AG09309 (cell line): Measurements from ENCODE around the gene HOXD8.

Source experiments
- DNase-seq: peaks from one replicate; pipeline ENCODE4 v3.0.0-alpha.2; 2010; ENCODE audit warnings: low read depth
- H3K4me3 ChIP-seq: 2 replicates; pipeline ENCODE4 v1.5.1; 2011; ENCODE audit warnings: mild to moderate bottlenecking, low read depth, low read length, moderate library complexity; ENCODE audit not compliant: control insufficient read depth
- TF ChIP-seq, protein P1 (sequence below): IDR thresholded peaks from 2 replicates; pipeline ENCODE4 v1.5.1; 2011; ENCODE audit warnings: mild to moderate bottlenecking, low read depth, low read length, inconsistent platforms; ENCODE audit not compliant: insufficient read depth, control insufficient read depth; ENCODE audit errors: missing control alignments

Gene HOXD8

DNA sequence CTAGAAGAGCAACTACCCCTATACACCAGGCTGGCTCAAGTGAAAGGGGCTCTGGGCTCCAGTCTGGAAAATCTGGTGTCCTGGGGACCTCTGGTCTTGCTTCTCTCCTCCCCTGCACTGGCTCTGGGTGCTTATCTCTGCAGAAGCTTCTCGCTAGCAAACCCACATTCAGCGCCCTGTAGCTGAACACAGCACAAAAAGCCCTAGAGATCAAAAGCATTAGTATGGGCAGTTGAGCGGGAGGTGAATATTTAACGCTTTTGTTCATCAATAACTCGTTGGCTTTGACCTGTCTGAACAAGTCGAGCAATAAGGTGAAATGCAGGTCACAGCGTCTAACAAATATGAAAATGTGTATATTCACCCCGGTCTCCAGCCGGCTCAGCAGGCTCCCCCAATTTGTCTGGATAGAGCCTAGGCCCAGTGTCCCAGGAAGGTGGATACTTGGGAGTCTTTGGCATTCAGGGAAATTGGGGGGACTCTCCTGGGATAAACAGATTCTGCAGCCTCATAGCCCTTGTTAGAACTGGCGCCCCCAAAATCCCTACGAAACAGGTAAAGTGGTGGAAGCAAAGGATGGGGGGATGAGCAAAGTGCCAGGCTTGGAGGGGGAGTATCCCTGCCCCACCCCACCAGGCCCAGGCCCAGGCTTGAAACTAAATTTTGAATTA is 19.4 kb downstream of the HOXD8 start:
- TF ChIP-seq, protein P1, sequence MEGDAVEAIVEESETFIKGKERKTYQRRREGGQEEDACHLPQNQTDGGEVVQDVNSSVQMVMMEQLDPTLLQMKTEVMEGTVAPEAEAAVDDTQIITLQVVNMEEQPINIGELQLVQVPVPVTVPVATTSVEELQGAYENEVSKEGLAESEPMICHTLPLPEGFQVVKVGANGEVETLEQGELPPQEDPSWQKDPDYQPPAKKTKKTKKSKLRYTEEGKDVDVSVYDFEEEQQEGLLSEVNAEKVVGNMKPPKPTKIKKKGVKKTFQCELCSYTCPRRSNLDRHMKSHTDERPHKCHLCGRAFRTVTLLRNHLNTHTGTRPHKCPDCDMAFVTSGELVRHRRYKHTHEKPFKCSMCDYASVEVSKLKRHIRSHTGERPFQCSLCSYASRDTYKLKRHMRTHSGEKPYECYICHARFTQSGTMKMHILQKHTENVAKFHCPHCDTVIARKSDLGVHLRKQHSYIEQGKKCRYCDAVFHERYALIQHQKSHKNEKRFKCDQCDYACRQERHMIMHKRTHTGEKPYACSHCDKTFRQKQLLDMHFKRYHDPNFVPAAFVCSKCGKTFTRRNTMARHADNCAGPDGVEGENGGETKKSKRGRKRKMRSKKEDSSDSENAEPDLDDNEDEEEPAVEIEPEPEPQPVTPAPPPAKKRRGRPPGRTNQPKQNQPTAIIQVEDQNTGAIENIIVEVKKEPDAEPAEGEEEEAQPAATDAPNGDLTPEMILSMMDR = no peak
- no peak for DNase-seq
- no peak overlapping the region for H3K4me3 ChIP-seq

DNA sequence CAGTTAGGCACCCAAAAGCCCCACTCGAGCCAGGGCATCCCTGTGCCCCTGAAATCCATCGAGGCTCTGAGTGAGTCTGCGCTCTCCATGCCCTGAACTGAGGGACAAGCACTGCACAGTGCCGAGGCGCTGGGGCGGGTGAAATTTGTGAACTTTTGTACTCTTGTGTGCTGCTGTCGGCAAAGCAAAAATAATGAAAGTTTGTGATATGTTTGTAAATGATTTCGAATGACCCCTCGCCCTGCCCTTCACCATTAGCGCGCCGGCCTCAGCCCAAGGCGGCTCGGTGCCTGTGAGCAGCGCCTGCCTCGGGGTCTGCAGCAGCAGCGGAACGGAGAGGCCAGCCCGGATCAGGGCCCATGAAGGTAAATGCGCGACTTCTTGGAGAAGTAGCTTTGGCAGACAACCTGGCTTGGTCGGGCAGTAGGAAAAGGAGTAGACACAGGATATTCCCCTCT is 20.0 kb downstream of the HOXD8 start:
- TF ChIP-seq, protein P1 = no peak
- no peak overlapping the region for H3K4me3 ChIP-seq

DNA sequence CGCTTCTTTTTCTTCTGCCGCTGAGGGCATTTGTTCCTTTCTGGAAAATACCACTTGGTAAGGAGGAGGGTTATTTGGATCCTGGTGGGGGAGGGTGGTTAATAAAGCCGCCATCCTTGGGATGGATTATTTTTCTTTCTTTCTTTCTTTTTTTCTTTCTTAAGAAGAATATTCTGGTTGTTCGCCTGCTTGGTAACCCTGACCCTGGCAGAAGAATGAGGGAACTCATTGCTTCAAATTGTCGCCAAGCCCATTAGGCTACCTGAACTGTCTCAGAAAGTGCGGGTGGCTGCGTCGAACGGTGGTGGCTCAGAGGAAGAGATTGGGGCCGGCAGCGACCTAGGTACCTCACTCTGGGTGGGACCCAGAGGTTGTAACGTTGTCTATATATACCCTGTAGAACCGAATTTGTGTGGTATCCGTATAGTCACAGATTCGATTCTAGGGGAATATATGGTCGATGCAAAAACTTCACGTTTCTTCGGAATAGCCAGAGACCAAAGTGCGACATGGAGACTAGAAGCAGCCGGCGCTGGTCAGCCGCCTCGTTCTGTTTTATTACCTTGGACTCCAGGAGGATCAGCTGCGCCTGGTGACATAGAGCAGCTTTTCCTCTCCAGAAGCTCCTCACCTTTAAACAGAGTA is 20.6 kb downstream of the HOXD8 start:
- DNase-seq = no peak
- TF ChIP-seq, protein P1 = no peak
- H3K4me3 ChIP-seq = no peak overlapping the region

More for the DNA sequence above, 20.0 kb downstream of the HOXD8 start:
- no peak for DNase-seq

DNA sequence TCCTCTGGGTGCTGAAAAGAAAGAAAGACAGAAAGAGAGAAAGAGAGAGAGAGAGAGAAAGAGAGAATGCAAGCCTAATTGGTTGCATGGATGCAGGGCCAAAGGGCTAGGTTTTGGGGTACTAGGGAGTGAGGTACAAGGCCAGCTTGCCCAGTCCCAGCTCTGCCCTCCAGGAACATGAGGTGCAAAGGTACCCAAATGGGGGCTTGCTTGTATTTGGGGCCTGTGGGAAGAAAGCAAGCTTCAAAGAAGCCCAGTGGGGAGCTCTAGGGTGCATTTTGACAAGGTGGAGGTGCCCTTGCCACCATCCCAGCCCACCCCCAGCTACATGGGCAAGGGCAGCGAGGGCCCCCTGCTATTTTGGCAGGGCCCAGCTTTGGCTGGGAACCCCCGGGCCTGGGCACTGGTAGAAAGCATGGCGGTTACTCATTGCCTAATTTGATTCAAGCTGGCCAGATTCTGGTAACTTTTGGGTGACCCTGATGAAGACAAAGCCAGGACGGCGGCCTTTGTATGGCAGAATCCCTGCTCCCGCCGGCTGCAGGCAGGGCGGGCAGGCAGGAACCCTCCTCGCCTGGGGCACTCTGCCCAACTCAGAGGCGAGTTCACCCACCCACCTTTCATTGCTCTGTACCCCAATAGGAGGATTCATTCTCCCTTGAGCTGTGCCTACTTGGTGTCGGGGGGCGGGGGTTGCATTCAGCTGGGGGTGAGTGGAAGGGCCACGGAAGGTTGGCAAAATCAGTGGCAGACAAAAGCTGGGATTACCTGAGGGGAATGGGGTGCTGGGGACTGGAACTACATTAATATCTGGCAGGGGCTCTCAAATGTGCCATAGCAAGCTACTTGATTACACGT is 21.3 kb downstream of the HOXD8 start:
- TF ChIP-seq, protein P1 = no peak
- no peak overlapping the region for H3K4me3 ChIP-seq
- DNase-seq = no peak

DNA sequence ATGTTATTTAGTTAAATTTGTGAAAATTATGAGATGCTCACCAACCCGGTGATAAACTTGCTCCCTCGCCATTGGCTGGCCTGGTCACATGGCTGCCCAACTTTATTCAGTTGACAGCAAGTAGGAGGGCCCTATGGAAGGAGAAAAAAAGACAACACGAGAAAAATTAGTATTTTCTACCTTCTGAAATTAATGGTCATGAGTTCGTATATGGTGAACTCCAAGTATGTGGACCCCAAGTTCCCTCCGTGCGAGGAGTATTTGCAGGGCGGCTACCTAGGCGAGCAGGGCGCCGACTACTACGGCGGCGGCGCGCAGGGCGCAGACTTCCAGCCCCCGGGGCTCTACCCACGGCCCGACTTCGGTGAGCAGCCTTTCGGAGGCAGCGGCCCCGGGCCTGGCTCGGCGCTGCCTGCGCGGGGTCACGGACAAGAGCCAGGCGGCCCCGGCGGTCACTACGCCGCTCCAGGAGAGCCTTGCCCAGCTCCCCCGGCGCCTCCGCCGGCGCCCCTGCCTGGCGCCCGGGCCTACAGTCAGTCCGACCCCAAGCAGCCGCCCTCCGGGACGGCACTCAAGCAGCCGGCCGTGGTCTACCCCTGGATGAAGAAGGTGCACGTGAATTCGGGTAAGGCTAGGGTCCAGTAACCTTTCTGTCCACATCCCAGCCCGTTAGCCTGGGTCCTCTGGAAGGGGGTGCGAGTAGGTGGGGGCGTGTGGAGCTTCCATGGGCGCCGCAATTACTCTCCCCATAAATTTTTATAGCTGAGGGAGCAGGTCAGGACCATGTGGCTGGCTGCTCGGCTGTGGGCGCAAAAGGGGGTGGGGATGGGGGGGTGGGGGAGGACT is 22.2 kb downstream of the HOXD8 start, which contains the start of gene HOXD4:
Gene HOXD4, plus strand, starts transcription at position 109 of the 846 bp plus-strand sequence. Its CDS starts 84 bp downstream, at position 193.
- TF ChIP-seq, protein P1 = no peak
- DNase-seq = no peak
- no peak within 1 kb of the TSS for H3K4me3 ChIP-seq
